ENCODE data around the gene ZNF197. TPM values are rescaled to one million over a fixed set of nuclear protein-coding genes. Genes with fewer than 3 reads are reported as not detected.
"Not testable (repeated sequence)": the region's sequence is repeated elsewhere in the genome, so short reads cannot be mapped to it uniquely, and the experiment has no call there.

Gene ZNF197
- total RNA-seq, 2 donors from 2014 or later: 10.9 to 17.1 TPM

DNA sequence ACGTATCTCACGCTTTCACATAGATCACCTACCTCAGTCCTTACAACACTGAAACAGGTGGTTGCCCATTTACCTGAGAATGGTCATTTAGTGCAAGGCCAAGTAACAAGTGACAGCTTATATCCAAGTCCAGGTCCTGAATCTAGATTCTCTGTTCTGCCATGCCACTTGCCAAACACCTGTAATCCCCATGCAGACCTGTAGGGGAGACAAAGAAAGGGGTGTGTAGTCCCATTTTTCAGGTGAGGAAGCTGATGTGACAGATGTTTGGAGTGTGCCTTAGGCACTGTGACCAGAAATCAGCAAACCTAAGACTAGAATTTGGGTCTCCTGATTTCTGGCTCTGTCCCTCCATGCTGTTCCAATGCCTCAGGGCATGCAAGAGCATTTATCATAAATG lies 36.4 kb downstream of the ZNF197 start:
- Histone ChIP-seq H3K4me3 (no peak overlapping the region), H3K36me3 (replicated peaks in 1 of 2; ENCODE audit: insufficient read depth in 1 of 2, low read depth in 2 of 2) (peaks cover 7 to 26% of the 10 kb centered on the region in 2 donors), H3K9me3 (no peaks in the 10 kb centered on the region), H3K27me3 (no peaks in the 10 kb centered on the region), H3K4me1 (no peaks in the 10 kb centered on the region), H3K27ac (no peak overlapping the region)
- no peak for DNase-seq
- 94 to 95% methylated on average over 2 of the region's 2 CpGs for WGBS, 2 donors
- no peak for TF ChIP-seq POLR2A (IDR thresholded peaks at IDR 0.05)
- TF ChIP-seq, protein P1, sequence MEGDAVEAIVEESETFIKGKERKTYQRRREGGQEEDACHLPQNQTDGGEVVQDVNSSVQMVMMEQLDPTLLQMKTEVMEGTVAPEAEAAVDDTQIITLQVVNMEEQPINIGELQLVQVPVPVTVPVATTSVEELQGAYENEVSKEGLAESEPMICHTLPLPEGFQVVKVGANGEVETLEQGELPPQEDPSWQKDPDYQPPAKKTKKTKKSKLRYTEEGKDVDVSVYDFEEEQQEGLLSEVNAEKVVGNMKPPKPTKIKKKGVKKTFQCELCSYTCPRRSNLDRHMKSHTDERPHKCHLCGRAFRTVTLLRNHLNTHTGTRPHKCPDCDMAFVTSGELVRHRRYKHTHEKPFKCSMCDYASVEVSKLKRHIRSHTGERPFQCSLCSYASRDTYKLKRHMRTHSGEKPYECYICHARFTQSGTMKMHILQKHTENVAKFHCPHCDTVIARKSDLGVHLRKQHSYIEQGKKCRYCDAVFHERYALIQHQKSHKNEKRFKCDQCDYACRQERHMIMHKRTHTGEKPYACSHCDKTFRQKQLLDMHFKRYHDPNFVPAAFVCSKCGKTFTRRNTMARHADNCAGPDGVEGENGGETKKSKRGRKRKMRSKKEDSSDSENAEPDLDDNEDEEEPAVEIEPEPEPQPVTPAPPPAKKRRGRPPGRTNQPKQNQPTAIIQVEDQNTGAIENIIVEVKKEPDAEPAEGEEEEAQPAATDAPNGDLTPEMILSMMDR (IDR thresholded peaks at IDR 0.05): no peak
- no peak for ATAC-seq
- intact Hi-C loops (cut with DNase I): no loop called here

DNA sequence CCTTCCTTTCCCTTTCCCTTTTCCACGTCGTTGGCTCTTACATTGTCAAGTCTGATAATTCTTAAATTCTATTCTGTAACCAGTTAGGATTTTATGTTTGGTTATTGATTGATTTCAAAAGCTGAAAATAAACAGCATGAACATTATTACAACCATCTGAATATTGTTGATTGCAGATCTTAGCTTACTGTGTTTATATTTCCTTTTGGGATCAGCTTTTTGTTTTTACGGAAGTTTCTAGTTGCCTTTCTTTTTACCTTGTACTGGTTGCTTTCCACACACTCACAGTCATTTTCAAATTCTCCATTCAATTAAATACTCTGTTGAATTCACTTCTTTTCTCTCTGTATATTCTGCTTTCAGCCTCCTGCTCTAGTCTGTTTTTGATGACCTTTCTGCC lies 40.3 kb downstream of the ZNF197 start:
- no peaks in the 10 kb centered on the region for H3K4me1 ChIP-seq
- no peaks in the 10 kb centered on the region for H3K9me3 ChIP-seq
- no peak overlapping the region for H3K27ac ChIP-seq
- no peak for ATAC-seq
- TF ChIP-seq POLR2A (IDR thresholded peaks at IDR 0.05): no peak
- TF ChIP-seq, protein P1 (IDR thresholded peaks at IDR 0.05): no peak
- DNase-seq: no peak
- H3K36me3 ChIP-seq (replicated peaks in 1 of 2; ENCODE audit: insufficient read depth in 1 of 2, low read depth in 2 of 2): no peaks in the 10 kb centered on the region
- no peaks in the 10 kb centered on the region for H3K27me3 ChIP-seq
- 91 to 92% methylated on average over 3 of the region's 3 CpGs for WGBS, 2 donors
- H3K4me3 ChIP-seq: no peak overlapping the region
- intact Hi-C loops (cut with DNase I): no loop called here

DNA sequence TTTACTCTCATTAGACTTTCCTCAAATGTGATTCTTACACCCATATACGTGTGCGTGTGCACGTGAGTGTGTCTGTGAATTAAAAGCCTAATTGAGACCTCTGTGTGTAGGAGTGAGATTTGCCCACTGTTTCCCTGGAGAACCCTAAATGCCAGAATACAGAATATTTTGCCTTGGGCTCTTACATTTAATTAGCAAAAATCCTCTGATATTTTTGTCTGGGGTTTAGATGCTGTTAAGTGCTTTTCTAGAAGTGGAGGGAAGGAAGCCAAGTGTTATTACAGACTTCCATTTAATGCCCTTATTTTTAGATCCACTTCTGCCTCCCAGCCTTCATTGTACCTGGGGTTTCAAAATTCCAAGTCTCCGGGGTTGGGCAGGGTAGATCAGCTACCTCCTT lies 41.5 kb downstream of the ZNF197 start:
- 93 to 96% methylated on average over 4 of the region's 4 CpGs for WGBS, 2 donors
- DNase-seq: no peak
- no peaks in the 10 kb centered on the region for H3K9me3 ChIP-seq
- no peak for ATAC-seq
- no peaks in the 10 kb centered on the region for H3K27me3 ChIP-seq
- H3K27ac ChIP-seq: no peak overlapping the region
- intact Hi-C loops (cut with DNase I): no loop called here
- H3K4me1 ChIP-seq: no peaks in the 10 kb centered on the region
- TF ChIP-seq, protein P1 (IDR thresholded peaks at IDR 0.05): no peak
- no peak for TF ChIP-seq POLR2A (IDR thresholded peaks at IDR 0.05)
- no peak overlapping the region for H3K4me3 ChIP-seq
- no peaks in the 10 kb centered on the region for H3K36me3 ChIP-seq (replicated peaks in 1 of 2; ENCODE audit: insufficient read depth in 1 of 2, low read depth in 2 of 2)

DNA sequence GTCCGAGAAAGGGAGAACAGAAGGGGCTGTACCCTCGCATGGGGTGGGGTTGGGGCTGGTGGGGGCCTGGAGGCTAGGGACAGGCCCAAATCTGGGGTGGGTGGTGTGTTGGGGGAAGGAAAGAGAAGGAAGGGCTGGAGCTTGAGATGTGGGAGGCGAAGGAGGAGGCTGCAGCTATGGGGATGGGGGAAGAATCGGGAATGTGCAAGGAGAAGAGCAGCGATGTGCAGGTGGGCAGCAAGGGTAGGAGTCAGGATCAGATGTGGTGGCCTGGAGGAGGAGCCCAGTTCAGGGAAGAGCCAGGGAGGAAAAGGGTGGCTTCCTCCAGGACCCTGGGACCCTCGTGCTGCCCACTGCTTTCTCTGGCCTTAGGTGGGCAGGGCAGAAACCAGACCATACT lies 44.9 kb downstream of the ZNF197 start:
- Histone ChIP-seq H3K4me3 (no peak overlapping the region), H3K4me1 (no peaks in the 10 kb centered on the region), H3K36me3 (replicated peaks in 1 of 2; ENCODE audit: insufficient read depth in 1 of 2, low read depth in 2 of 2) (no peaks in the 10 kb centered on the region), H3K9me3 (no peaks in the 10 kb centered on the region), H3K27ac (no peak overlapping the region), H3K27me3 (no peaks in the 10 kb centered on the region)
- intact Hi-C loops (cut with DNase I): no loop called here
- DNase-seq (no peak), ATAC-seq (no peak)
- TF ChIP-seq, protein P1 (IDR thresholded peaks at IDR 0.05): no peak
- TF ChIP-seq POLR2A (IDR thresholded peaks at IDR 0.05): no peak
- 85 to 87% methylated on average over 6 of the region's 6 CpGs for WGBS, 2 donors

DNA sequence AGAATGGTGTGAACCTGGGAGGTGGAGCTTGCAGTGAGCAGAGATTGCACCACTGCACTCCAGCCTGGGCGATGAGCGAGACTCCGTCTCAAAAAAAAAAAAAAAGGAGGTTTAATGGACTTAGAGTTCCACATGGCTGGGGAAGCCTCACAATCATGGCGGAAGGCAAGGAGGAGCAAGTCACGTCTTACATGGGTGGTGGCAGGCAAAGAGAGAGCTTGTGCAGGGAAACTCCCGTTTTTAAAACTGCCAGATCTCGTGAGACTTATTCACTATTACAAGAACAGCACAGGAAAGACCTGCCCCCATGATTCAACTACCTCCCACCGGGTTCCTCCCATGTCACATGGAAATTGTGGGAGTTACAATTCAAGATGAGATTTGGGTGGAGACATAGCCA lies 48.6 kb downstream of the ZNF197 start:
- WGBS, 2 donors: 87 to 97% methylated on average over 8 of the region's 8 CpGs
- ATAC-seq; H3K9me3 ChIP-seq; H3K4me1 ChIP-seq; H3K27ac ChIP-seq; H3K36me3 ChIP-seq (replicated peaks in 1 of 2; ENCODE audit: insufficient read depth in 1 of 2, low read depth in 2 of 2); intact Hi-C loops (cut with DNase I); H3K27me3 ChIP-seq; H3K4me3 ChIP-seq; DNase-seq: not testable (repeated sequence)
